ENCODE data around the gene NT5DC2. TPM values are rescaled to one million over a fixed set of nuclear protein-coding genes. Genes with fewer than 3 reads are reported as not detected.

Gene NT5DC2
- total and polyA plus RNA-seq, 2 donors (not counting 1 experiment from before 2014, with no cell fraction given), result 20.3 to 61.5 TPM

- H3K4me3 ChIP-seq (replicated peaks in 1 of 4; ENCODE audit: control extremely low read depth in 1 of 4, insufficient read depth in 1 of 4, low read depth in 3 of 4, low read length in 4 of 4), result no peak overlapping the region
- no peak overlapping the region for H3K27ac ChIP-seq (ENCODE audit: insufficient read depth, low read length)
- H3K27me3 ChIP-seq (ENCODE audit: control insufficient read depth, insufficient read depth, low read length), result no peaks in the 10 kb centered on the region
- peaks cover 25% of the 10 kb centered on the region for H3K4me1 ChIP-seq (ENCODE audit: control insufficient read depth, extremely low read depth, insufficient read depth, low read length)
- H3K79me2 ChIP-seq (ENCODE audit: control insufficient read depth, insufficient read depth, low read length), result peaks cover 7% of the 10 kb centered on the region
- peaks cover 33% of the 10 kb centered on the region for H3K36me3 ChIP-seq (ENCODE audit: control insufficient read depth, insufficient read depth, low read length)
- no peak for TF ChIP-seq EZH2 (IDR thresholded peaks at IDR 0.05; ENCODE audit: low read length, missing control alignments)
- TF ChIP-seq CTCF (conservative IDR thresholded peaks at IDR 0.05 in 1 of 2, IDR thresholded peaks at IDR 0.05 in 1 of 2; ENCODE audit: low read depth in 1 of 2, low read length in 2 of 2), result no peak
- no peak for DNase-seq (ENCODE audit: low read depth in 2 of 2)
- no peaks in the 10 kb centered on the region for H3K9me3 ChIP-seq (ENCODE audit: control insufficient read depth, insufficient read depth, low read depth, low read length)
- no peak overlapping the region for H3K9ac ChIP-seq (ENCODE audit: insufficient read depth, low read length)
- no peak overlapping the region for H3K4me2 ChIP-seq (ENCODE audit: extremely low read depth, insufficient read depth, low read length)
- no peak overlapping the region for H2AFZ ChIP-seq (ENCODE audit: low read length)
- no peaks in the 10 kb centered on the region for H4K20me1 ChIP-seq (ENCODE audit: control insufficient read depth, extremely low read depth, insufficient read depth, low read length)
Measured at GRCh38 chr3:52525680-52526561, 7.7 kb downstream of the NT5DC2 start.

DNA sequence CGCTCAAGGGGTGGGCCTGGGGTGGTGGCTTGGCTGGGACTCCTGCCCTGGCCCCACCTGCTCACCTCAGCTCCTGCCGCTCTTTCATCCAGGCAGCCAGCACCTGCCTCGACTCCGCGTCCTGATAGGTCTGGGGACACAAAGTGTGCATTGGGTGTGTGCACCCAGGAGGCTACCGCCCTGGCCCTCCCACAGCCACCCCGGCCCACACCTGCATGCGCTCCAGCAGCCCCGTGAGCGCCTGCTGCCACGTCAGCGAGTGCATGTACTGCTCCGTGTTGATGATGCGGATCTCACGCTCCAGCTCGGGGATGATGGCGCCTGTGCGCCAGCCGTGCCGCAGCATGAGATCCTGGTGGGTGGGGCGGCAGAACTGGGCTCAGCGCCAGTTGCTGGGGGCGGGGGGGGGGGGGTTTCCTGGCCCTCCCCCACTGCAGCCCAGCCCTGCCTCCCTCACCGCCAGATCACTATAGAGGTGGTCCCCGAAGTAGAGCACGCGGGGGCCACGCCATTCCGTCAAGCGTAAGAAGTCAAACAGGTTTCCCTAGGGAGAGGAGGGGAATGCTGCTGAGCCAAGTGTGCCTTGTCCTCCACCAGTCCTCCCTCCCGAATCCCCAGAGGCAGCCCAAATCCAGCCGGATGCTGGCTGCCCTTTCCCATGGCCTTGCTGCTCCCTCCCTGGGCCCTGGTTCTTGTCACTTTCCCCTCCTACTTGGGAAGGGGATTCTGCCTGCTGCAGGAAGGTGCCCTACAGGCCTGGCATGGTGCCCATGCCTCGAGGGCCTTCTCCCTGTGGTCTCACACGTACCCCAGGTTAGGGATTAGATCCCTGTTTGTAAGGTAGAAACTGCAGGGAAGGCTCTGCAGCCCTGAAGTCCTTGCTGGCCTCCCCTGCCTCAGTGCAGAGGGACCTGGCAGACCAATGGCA, 8.6 kb downstream of the NT5DC2 start:
- Histone ChIP-seq H3K4me1 (ENCODE audit: control insufficient read depth, extremely low read depth, insufficient read depth, low read length) (peaks cover 21% of the 10 kb centered on the region), H3K4me2 (ENCODE audit: extremely low read depth, insufficient read depth, low read length) (no peak overlapping the region), H4K20me1 (ENCODE audit: control insufficient read depth, extremely low read depth, insufficient read depth, low read length) (no peaks in the 10 kb centered on the region), H3K9ac (ENCODE audit: insufficient read depth, low read length) (no peak overlapping the region), H2AFZ (ENCODE audit: low read length) (no peak overlapping the region), H3K9me3 (ENCODE audit: control insufficient read depth, insufficient read depth, low read depth, low read length) (no peaks in the 10 kb centered on the region), H3K4me3 (replicated peaks in 1 of 4; ENCODE audit: control extremely low read depth in 1 of 4, insufficient read depth in 1 of 4, low read depth in 3 of 4, low read length in 4 of 4) (no peak overlapping the region), H3K27ac (ENCODE audit: insufficient read depth, low read length) (no peak overlapping the region), H3K79me2 (ENCODE audit: control insufficient read depth, insufficient read depth, low read length) (peaks cover 1% of the 10 kb centered on the region), H3K36me3 (ENCODE audit: control insufficient read depth, insufficient read depth, low read length) (peaks cover 33% of the 10 kb centered on the region), H3K27me3 (ENCODE audit: control insufficient read depth, insufficient read depth, low read length) (no peaks in the 10 kb centered on the region)
- no peak for DNase-seq (ENCODE audit: low read depth in 2 of 2)
- TF ChIP-seq CTCF (conservative IDR thresholded peaks at IDR 0.05 in 1 of 2, IDR thresholded peaks at IDR 0.05 in 1 of 2; ENCODE audit: low read depth in 1 of 2, low read length in 2 of 2) (no peak), EZH2 (IDR thresholded peaks at IDR 0.05; ENCODE audit: low read length, missing control alignments) (no peak)

DNA sequence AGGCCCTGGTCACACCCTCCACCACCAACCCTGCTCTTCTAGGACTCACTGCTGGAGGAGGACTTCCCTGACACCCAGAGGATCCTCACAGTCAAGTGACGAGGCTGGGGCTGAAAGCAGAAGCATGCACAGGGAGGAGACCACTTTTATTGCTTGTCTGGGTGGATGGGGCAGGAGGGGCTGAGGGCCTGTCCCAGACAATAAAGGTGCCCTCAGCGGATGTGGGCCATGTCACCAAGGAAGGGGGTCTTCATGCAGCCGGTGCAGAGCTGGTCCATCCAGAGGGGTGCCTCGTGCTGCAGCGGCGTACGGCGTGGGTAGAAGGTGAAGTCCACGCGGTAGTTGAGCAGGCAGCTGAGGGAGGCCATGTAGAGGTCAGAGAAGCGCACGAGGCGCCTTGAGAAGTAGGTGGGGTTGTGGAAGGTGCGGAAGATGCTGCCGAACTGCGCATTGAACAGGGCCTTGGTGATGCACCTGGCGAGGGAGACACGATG, 9.4 kb downstream of the NT5DC2 start:
- TF ChIP-seq CTCF (conservative IDR thresholded peaks at IDR 0.05 in 1 of 2, IDR thresholded peaks at IDR 0.05 in 1 of 2; ENCODE audit: low read depth in 1 of 2, low read length in 2 of 2), result no peak
- no peak for TF ChIP-seq EZH2 (IDR thresholded peaks at IDR 0.05; ENCODE audit: low read length, missing control alignments)
- H2AFZ ChIP-seq (ENCODE audit: low read length), result no peak overlapping the region

More for the DNA sequence above, 9.4 kb downstream of the NT5DC2 start:
- Histone ChIP-seq H3K36me3 (ENCODE audit: control insufficient read depth, insufficient read depth, low read length) (peaks cover 33% of the 10 kb centered on the region), H4K20me1 (ENCODE audit: control insufficient read depth, extremely low read depth, insufficient read depth, low read length) (no peaks in the 10 kb centered on the region), H3K27ac (ENCODE audit: insufficient read depth, low read length) (no peak overlapping the region), H3K27me3 (ENCODE audit: control insufficient read depth, insufficient read depth, low read length) (no peaks in the 10 kb centered on the region), H3K9me3 (ENCODE audit: control insufficient read depth, insufficient read depth, low read depth, low read length) (no peaks in the 10 kb centered on the region), H3K4me3 (replicated peaks in 1 of 4; ENCODE audit: control extremely low read depth in 1 of 4, insufficient read depth in 1 of 4, low read depth in 3 of 4, low read length in 4 of 4) (no peak overlapping the region), H3K79me2 (ENCODE audit: control insufficient read depth, insufficient read depth, low read length) (peaks cover 1% of the 10 kb centered on the region), H3K4me2 (ENCODE audit: extremely low read depth, insufficient read depth, low read length) (no peak overlapping the region), H3K4me1 (ENCODE audit: control insufficient read depth, extremely low read depth, insufficient read depth, low read length) (peaks cover 14% of the 10 kb centered on the region), H3K9ac (ENCODE audit: insufficient read depth, low read length) (no peak overlapping the region)
- DNase-seq (ENCODE audit: low read depth in 2 of 2), result no peak

Data from fibroblast of lung (primary cell).